ENCODE data around the gene COA1.
"Not testable (repeated sequence)": the region's sequence is repeated elsewhere in the genome, so short reads cannot be mapped to it uniquely, and the experiment has no call there.

The COA1 gene

DNA sequence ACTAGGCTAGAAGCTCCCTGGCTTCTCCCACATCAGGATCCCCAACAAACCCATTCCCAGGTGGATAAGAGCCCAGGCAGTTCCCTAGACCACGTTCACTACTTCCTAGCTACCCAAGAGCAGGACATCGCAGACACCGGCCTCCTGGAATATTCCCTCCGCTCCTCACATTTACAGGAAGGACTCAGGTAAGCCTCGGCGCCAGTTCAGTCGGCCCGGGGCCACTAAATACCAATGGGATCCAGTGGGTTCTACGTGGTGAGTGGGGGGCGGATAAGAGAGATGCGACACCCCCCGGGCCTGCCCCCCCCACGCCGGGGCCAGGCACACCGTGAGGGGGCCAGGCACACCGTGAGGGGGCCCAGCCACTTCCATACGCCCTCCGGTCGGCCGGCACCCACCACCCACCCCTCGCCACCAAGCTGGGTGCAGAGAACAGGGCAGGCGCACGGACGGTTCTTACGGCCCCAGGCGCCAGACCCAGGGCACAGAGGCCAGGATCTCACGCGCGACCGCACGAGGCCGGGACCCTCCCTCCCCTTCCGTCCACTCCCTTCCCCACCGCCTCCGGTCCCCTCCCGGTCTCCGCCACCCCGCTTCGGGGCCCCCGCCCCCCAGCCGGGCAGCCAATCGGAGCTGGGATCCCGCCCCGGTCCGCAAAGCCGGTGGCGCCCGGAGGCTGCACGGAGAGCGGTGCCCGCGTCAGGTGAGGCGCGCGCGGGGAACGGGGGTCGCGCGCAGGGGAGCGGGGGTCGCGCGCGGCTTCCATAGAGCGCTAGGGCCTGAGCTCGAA lies 28.9 kb upstream of the COA1 start, which contains the start of gene BLVRA:
BLVRA (plus strand) TSS at position 652 of the 793 bp plus-strand sequence. CDS start 12,479 bp downstream, outside the sequence.
- no peak for DNase-seq

GRCh38 chr7:43757073-43757720 lies 27.9 kb upstream of the COA1 start:
- no peak for DNase-seq

- DNase-seq: no peak
Observed at GRCh38 chr7:43756368-43757072, 27.2 kb upstream of the COA1 start.

DNA sequence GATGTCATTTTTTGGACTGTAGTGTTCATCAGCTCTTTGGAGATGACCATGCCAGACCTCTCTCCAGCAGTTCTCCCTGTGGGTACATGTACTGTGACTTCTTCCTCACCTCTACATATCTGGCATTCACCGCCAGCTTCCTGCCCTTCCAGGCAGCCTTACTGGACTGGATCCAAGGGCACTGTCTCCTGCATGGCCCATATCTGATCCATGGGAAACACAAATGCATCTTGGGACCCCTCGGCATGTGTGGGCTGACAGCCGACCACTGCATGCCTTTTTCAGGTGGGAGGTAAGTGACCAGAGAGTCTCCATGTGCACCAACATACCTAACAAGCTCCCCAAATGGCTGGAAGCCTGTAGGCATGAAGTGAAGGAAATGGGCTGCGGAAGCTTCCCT lies 25.3 kb upstream of the COA1 start:
- no peak for DNase-seq

DNA sequence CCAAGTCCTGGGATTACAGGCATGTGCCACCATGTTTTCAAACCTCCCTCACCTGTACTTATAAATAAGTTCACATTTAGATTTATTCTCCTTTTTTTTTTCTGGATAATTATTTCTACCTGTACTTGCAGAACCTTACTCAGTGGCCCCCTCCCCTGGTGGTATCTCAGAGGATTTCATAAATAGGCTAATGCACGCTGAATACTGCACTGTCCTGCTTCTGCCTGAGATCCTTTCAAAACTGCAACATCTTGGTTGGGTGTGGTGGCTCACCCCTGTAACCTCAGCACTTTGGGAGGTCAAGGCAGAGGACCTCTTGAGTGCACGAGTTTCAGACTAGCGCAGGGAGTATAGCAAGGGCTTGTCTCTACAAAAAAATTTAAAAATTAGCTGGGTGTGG lies 24.5 kb upstream of the COA1 start:
- no peak for DNase-seq

DNA sequence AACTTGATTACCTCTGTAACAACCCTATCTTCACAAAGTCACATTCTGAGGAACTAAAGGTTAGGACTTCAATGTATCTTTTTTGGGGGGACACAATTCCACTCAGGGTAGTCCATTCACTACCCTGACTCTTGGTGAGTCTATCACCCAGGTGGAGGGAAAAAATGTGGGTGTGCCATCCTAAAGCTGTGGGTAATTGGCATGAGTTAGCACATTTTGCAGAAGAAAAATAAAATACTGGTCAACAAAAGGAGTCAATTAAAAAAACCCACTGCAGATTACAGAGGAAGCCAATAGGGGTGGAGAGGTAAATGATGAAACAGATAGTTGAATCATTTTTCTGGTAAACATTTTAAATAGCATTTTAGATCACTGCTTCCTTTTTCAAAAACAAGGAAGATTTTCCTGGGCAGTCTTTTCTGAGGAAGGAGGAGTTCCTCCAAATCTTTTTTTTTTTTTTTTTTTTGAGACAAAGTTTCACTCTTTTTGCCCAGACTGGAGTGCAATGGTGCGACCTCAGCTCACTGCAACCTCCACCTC lies 24.0 kb upstream of the COA1 start:
- no peak for DNase-seq

- DNase-seq: no peak
Observed at GRCh38 chr7:43752411-43752810, 23.1 kb upstream of the COA1 start.

- DNase-seq: no peak
Observed at GRCh38 chr7:43750016-43750887, 20.9 kb upstream of the COA1 start.

DNA sequence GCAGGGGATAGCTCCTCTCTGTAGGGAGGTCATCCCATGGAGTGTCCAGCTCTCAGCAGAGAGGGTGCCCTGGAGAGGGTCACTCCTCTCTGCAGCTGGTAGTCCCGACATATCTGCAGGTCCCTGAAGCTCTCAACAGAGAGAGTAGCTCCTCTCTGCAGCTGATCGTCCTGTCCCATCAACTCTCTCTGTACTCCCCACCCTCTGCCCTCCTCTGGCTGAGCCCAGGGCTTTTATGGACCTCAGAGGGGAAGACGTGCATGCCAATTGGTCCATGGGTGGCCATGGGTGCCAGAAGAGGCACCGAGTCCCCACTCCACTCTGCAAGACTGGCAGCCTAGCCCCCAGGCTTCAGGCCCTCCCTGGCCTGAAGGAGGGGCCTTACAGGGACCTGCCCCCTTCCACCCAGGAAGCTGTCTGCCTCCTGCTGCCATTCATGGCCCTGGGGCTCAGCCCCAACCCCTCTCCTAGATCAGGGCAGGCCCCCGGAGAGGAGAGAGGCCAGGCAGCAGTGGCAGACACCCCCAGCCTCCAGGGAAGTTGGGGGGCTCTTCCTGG lies 20.1 kb upstream of the COA1 start:
- no peak for DNase-seq

DNA sequence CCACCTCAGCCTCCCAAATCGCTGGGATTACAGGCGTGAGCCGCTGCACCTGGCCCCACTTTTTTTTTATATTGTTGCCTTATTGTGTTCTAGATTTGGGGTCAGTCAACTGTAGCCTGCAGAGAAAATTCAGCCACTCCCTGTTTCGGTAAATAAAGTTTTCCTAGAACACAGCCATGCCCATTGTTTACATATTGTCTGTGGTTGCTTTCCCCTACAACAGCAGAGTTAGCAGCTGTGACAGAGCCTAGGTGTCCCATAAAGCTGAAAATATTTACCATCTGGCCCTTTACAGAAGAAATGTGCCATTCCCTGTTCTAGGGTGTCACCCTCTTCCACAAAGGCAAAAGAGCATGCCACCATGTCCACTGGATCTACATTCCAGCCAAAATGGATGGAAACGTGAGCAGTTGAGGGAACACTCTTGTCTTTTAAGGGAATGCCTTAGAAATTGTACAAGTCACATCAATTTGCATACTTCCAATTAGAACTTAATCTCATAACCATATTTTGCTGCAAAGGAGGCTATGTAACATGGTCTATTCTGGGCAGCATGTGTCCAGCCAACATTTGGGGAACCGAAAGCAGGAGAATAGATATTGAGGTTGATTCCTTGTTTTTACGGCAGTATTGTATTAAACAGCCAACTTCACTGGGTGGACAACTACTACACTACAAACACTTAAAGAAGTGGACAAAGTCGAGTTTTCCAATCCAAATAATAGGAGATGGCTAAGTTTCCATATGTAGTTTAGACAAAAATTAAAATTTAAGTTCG lies 18.2 kb upstream of the COA1 start:
- no peak for DNase-seq

DNA sequence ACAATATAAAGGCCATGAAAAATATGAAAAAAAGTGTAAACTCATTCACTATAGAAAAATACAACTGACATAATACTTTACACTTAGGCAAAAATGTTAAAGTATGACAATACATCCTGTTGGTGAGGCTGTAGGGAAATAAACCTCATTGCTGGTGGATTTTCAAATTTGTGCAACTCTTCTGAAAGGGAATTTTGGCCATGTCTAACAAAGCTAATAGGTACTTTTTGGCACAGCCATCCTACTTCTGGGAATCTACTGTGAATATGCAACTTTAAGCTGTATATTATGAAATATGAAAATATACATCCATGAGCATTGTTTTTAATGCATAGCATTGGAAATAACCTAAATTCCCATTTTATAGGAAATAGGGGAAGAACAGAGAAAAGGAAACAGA lies 13.4 kb upstream of the COA1 start:
- no peak for DNase-seq

GRCh38 chr7:43737467-43738127 lies 8.3 kb upstream of the COA1 start:
- no peak for DNase-seq

GRCh38 chr7:43735802-43736603 lies 6.7 kb upstream of the COA1 start:
- DNase-seq: no peak

- DNase-seq: no peak
Observed at GRCh38 chr7:43735403-43735801, 6.1 kb upstream of the COA1 start.

- DNase-seq: not testable (repeated sequence)
Observed at GRCh38 chr7:43734575-43735332, 5.4 kb upstream of the COA1 start.

DNA sequence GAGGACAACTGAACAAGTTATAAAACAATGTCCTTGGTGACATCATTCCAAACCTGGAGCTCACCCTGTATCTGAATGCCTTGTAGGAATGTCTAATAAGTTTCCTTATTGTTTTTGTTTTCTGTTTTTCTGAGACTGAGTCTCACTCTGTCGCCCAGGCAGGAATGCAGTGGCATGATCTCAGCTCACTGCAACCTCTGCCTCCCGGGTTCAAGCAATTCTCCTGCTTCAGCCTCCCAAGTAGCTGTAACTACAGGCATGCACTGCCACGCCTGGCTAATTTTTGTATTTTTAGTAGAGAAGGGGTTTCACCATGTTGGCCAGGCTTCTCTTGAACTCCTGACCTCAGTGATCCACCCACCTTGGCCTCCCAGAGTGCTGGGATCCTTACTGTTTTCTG lies 2.2 kb upstream of the COA1 start:
- DNase-seq: not testable (repeated sequence)

DNA sequence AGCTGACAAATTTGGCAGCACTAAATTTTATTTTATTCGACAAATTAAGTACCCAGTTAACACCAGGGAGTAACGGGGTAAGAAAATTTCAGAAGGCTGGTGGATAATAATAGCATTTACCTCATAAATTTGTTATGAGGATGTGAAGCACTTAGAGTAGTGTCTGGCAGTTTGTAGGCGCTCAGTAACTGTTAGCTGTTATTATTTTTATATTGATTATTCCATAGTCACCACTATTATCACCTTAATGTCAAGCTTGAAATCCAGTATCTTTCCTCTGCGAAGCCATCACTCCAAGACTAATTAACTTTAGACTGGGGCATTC lies 563 bp upstream of the COA1 start:
- DNase-seq: no peak

DNA sequence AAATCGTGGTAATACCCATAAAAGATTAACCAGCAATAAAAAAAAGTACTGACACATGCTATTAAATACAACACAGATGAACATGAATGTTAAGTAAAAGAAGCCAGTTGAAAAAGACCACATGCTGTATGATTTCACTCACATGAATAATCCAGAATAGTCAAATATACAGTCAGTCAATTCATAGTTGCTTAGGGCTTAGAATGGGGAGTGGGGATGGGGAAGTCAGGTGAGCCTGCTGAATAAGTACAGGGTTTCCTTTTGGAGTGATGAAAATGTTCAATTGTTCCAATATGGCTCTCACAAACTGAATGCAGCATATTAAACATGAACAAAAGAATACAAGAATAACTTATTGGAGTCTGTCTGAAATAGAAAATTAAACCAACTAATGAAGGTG lies 1.8 kb downstream of the COA1 start:
- no peak for DNase-seq

GRCh38 chr7:43727003-43727402 lies 2.3 kb downstream of the COA1 start:
- no peak for DNase-seq
